Measurements from ENCODE around the gene ZMIZ2. TPM values are rescaled to one million over a fixed set of nuclear protein-coding genes. Genes with fewer than 3 reads are reported as not detected.

Gene ZMIZ2
- total RNA-seq, 1 experiment from 2014 or later = 41.0 TPM

- no peak for DNase-seq (ENCODE audit: low spot score)
Measured at GRCh38 chr7:44757311-44757710, 8.7 kb downstream of the ZMIZ2 start.

GRCh38 chr7:44757739-44758138 is 9.1 kb downstream of the ZMIZ2 start:
- no peak for DNase-seq (ENCODE audit: low spot score)

GRCh38 chr7:44759246-44759645 is 10.6 kb downstream of the ZMIZ2 start:
- DNase-seq (ENCODE audit: low spot score) = no peak

GRCh38 chr7:44760034-44760580 is 11.5 kb downstream of the ZMIZ2 start:
- no peak for DNase-seq (ENCODE audit: low spot score)

GRCh38 chr7:44761207-44762161 is 12.8 kb downstream of the ZMIZ2 start:
- peak; percentile 90 for DNase-seq (ENCODE audit: low spot score)

- DNase-seq (ENCODE audit: low spot score) = peak; percentile 22
Measured at GRCh38 chr7:44762300-44762699, 13.7 kb downstream of the ZMIZ2 start.

- DNase-seq (ENCODE audit: low spot score) = no peak
Measured at GRCh38 chr7:44762726-44763522, 14.3 kb downstream of the ZMIZ2 start.

- no peak for DNase-seq (ENCODE audit: low spot score)
Measured at GRCh38 chr7:44764081-44764480, 15.4 kb downstream of the ZMIZ2 start.

GRCh38 chr7:44764665-44765578 is 16.3 kb downstream of the ZMIZ2 start:
- no peak for DNase-seq (ENCODE audit: low spot score)

- DNase-seq (ENCODE audit: low spot score) = no peak
Measured at GRCh38 chr7:44765579-44766415, 17.1 kb downstream of the ZMIZ2 start.

GRCh38 chr7:44766416-44766801 is 17.8 kb downstream of the ZMIZ2 start:
- DNase-seq (ENCODE audit: low spot score) = no peak

- DNase-seq (ENCODE audit: low spot score) = no peak
Measured at GRCh38 chr7:44767134-44767911, 18.7 kb downstream of the ZMIZ2 start.

GRCh38 chr7:44767912-44768627 is 19.4 kb downstream of the ZMIZ2 start:
- no peak for DNase-seq (ENCODE audit: low spot score)

GRCh38 chr7:44768628-44769371 is 20.2 kb downstream of the ZMIZ2 start:
- DNase-seq (ENCODE audit: low spot score) = no peak

- no peak for DNase-seq (ENCODE audit: low spot score)
Measured at GRCh38 chr7:44769376-44769775, 20.7 kb downstream of the ZMIZ2 start.

- peak; percentile 38 for DNase-seq (ENCODE audit: low spot score)
Measured at GRCh38 chr7:44769776-44770294, 21.2 kb downstream of the ZMIZ2 start.

- DNase-seq (ENCODE audit: low spot score) = no peak
Measured at GRCh38 chr7:44771358-44771757, 22.7 kb downstream of the ZMIZ2 start.

- DNase-seq (ENCODE audit: low spot score) = no peak
Measured at GRCh38 chr7:44772440-44772839, 23.8 kb downstream of the ZMIZ2 start.
